ENCODE data around the gene KLF15.
"Not testable (repeated sequence)": the region's sequence is repeated elsewhere in the genome, so short reads cannot be mapped to it uniquely, and the experiment has no call there.

Gene KLF15

DNA sequence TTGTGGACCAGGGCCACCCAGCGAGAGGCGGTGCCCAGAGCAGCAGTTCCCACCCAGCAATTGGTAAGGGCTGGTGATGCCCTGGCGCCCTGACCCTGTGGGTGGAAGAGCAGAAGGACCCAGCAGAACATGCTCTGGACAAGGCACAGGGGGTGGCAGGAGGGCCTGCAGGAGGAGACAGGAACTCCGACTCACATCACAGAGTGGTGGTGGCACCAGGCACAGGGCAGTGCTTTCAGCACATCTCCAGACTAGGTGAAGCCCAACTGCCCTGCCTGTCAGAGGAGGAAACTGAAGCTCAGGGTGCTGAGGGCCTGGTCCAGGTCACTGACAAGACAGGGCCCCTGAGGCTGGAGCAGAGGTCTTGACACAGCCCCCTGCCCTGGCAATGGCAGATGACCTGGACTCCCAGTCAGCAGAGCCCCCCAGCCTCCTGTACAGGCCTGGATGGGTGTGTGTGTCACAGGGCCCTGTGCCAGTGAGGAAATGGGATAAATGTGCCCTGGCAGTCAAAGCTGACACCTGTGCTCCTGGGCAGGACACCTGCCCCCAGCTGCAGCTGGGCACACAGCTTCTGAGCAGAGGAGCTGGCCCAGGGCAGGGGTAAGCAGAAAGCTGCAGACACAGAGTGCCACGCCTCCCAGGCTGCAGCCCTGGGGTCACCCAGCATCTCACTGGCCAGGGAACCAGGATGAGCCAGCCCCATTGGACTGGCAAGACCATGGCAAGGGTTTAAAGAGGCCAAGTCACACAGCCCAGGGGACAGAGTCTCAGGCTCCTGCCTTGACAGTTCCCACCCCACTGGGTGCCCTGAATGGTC is 11.4 kb downstream of the KLF15 start:
- DNase-seq (ENCODE audit: low spot score): no peak

DNA sequence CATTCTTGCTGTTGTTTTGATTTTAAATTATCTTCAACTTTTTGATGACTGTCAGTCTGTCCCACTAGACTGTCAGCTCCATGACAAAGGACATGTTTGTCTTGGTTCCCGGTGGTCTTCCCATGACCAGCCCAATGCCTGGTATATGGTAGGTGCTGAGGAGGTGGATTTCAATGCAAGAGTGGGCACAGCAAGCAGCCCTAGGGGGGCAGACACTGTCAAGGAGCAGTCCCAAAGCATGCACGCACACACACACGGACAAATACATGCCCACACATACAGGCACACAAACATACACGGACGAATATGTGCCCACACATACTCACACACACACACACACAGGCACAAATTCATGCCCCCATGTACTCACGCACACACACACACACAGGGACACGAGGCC is 12.0 kb downstream of the KLF15 start:
- DNase-seq (ENCODE audit: low spot score): no peak

DNA sequence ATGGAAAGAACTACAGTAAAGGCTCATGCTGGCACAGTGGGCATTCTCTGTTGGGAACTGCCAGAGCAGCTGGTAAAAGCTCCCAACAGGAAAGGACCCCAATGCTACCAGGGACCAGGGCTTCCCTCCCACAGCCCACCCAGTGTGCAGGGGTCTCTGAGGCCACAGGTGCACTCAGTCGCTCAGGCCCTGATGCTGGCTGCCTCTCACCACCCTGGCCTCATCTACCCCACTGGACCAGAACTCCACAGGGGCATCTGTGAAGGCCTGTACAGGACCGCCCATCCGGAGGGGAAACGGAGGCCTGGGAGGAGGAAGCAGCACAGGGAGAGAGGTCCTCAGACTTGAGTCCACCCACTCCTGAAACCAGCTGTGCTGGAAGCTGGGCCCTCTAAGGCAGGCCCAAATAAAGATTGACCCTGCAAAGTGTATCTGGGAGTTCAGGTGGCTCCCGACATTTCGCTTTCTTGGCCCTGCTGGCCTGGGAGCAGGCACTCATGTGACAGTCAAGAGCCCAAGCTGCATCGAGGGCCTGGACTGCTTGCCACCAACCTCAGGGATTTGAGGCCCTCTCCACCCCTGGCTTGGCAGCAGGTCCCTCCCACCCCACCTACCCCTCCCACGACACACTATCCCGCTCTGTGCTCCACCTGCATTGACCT is 12.7 kb downstream of the KLF15 start:
- no peak for DNase-seq (ENCODE audit: low spot score)

DNA sequence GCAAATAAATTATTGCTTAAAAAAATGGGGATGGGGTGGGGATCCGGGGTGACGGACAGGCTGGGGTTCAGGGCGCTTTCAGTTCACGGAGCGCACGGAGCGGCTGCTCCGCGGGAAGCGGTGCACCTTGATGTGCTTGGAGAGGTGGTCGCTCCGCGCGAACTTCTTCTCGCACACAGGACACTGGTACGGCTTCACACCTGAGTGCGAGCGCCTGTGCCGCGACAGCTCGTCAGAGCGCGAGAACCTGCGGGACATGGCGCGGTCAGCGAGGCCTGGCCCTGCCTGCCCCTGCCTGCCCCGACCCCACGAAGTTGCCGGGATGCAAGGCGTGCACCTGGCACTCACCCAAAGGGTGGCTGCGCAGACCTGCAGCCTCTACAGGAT is 13.6 kb downstream of the KLF15 start:
- DNase-seq (ENCODE audit: low spot score): no peak

DNA sequence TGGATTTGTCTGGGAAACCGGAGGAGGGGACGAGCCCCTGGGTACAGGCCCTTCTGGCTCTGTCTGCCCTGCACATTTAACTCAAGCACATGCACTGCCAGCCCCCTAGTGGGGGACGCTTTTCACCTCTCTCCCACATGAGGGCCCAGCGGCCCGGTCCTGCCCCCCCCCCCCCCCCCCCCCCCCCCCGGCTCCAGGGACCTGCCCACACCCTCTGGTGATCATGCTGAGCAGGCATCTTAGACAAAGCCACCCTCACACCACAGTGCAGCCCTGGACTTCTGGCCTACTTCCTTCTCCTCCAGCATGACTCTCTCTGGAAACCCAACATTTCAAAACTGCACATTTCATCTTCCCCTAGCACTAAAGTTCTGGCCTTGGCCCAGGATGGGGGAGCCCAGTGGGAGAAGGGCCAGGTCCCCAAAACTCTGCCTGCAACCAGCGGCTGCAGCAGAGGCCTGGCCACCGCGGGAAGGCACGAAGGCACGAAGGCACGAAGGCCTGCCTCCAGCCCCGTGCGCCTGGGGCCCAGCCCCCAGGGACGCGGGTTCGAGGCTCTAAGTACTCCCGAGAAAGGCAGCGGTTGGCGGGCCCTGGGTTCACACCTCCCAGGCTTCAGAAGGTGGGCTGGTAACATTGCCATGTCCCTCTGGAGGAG is 14.1 kb downstream of the KLF15 start:
- peak; percentile 59 for DNase-seq (ENCODE audit: low spot score)

DNA sequence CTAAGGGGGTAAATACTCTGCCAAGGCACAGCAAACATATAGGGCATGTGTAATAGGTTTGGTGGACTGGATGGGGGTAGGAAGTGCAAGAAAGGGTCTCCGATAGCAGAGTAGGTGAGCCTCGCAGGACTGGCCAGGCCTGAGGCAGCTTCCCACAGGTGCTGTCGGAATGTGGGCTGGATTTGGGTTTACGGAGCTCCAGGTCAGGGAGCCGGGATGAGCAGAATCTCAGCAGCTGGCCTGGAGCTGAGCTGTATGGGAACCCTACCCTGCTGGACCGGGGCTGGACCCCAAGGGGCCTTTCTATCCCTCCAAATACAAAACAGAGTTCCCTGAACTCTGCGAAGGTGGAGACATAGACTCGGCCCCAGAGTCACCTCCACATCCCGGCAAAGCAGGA is 15.0 kb downstream of the KLF15 start:
- DNase-seq (ENCODE audit: low spot score): no peak

DNA sequence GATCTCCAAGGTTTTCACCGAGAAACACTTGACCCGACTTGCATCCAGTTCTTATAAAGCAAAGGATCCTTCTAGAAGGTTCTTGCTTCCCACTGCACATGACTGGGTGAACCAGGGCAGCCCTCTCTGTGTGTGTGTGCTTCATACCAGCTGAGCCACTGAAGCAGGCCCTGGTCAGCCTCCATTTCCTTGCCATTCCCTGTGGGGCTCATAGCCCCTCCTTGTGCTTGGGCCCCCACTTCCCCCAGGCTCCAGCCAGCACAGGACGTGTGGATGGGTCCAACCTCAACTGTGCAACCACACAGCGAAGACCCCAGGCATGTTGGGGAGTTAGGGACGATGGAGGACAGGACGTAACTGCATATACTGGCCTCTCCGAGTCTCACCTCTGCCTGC is 15.5 kb downstream of the KLF15 start:
- DNase-seq (ENCODE audit: low spot score): no peak

DNA sequence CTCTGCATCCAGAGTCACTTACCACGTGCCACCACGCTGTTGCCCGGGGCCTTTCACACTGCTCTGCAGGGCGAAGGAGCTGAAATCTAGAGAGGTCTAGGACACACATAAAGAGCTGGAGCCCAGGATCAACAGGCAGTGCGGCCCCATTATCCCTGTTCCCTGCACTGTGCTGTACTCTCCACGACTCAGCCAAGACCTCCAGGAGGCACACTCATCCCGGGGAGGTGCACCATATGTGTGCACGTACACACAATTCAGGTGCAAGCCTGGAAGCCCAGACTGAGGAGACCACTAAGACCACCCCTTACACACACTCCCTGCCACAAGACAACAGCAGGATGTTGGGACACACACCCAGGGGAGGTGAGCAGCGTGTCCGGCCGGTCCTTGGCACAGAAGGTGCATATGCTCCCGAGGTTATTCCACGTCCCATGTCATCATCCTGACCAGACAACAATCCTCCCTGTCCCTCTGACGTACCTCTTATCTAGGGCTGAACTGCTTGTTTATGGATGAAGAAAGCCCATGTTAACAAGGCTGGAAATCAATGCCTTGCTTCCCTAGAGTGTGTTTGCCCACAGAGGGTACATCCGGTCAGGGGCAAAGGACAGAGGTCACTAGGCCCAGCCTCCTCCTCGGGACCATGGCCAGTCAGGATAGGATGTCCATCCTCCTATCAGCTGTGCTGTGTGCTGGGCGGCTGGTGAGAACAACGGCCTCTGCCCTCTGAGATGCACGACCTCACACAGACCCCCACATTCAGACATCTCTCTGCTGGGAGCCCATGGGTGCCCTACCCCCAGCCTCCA is 16.1 kb downstream of the KLF15 start:
- no peak for DNase-seq (ENCODE audit: low spot score)

DNA sequence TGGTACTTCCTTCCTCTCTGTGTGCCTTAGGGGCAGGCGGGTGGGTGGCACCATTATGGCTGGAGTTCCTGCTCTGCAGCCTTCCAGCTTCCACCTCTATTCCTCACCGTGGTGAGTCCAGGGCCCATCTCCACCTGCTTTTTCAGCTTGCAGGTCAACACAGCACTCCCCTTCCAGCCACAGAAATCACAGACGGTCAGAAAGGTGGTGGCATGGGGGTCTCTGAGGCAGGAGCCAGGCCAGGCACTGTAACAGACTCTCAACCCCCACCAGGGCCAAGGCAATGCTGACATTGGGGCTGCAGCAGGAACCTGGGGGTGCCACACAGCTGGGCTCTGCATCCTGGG is 16.6 kb downstream of the KLF15 start:
- no peak for DNase-seq (ENCODE audit: low spot score)

DNA sequence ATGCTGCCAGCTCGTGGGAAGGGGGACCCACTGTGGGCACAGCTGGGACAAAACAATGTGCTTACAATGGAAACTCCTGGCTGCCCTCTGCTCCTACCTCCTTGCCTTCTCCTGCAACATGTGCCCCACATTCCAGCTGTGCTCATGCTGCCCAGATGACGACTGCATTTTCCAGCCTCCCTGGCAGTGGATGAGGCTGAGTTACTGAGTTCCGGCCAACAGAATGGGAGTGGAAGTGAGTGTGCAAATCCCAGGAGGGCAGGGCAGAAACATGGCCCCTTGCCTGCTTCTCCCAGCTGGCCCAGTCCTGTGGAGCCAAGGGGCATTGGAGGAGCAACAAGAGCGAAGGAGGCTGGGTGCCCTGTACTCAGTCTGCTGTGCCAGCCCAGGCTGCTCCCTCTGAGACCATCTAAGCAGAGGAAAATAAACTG is 17.1 kb downstream of the KLF15 start:
- no peak for DNase-seq (ENCODE audit: low spot score)

DNA sequence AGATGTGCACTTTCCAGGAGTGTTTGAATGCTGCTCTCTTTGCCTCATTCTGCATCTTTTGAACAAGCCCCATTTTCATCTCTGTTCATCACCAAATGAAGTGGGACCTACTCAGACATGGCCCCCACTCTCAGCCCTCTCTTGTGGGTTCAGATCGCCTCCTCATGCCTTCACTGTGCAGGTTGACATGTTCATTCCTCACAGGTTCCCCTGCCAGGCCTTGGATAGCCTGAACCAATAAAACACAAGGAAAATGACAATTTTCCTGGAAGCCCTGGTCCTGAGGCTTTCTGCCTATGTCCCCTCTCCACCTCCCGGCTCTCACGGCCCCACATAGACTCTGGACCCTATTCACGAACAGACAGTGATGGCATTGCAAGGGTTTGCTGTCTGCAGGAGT is 17.7 kb downstream of the KLF15 start:
- no peak for DNase-seq (ENCODE audit: low spot score)

DNA sequence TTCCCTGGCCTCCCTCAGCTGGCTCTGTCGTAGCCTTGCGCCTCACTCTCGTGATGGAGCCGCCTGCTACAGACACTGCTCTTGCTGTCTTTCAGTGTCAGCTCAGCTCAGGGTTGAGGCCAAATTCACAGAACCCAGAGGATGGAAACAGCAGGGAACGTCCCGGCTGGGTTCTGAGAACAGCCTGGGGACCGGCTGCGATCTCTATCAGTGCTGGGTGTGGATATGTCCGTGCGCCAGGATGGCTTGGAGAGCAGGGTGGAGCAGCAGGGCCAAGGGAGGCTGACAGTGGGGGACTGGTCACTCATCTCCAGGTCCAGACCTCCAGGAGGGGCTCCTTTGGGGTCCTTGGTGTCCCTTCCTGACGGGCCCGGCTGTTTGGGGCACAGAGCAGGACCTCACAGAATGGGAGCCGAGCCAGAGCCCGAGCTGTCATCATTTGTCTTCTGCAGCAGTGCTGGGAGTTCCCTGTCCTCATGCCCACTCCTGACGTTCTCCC is 18.4 kb downstream of the KLF15 start:
- no peak for DNase-seq (ENCODE audit: low spot score)

DNA sequence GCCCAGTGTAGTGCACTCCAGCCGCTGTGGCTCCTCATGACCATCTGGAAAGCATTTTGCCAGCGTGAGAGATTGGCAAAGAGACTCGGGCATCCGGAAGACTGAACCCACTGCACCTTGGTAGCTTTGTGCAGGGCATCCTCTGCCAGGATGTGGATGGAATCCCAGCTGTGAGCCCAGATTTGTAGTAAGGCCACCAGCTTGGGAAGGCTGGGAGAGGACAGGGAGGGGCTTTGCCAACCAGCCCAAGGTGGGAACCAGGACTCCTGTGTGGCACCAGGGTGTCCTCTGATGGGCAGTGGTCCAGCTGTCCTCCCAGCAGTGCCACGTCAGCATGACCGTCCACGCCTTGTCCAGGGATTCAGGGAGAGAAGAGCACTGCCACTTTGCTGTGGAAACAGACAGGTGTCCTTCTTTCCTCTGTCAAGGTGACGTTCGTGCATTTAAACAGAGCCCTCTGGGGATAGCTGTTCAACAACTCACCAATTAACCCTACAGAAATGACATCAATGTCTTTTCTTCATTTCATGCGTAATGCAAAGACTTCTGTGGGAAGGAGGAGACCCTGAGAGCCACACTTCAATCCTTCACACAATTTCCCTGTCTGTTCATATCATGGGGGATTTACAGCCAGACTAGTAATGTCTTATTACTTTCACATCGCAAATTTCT is 19.1 kb downstream of the KLF15 start:
- DNase-seq (ENCODE audit: low spot score): no peak

DNA sequence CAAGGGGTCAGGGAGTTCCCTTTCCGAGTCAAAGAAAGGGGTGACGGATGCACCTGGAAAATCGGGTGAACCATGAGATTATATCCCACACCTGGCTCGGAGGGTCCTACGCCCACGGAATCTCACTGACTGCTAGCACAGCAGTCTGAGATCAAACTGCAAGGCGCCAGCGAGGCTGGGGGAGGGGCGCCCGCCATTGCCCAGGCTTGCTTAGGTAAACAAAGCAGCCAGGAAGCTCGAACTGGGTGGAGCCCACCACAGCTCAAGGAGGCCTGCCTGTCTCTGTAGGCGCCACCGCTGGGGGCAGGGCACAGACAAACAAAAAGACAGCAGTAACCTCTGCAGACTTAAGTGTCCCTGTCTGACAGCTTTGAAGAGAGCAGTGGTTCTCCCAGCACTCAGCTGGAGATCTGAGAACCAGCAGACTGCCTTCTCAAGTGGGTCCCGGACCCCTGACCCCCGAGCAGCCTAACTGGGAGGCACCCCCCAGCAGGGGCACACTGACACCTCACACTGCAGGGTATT is 25.3 kb downstream of the KLF15 start:
- not testable (repeated sequence) for DNase-seq (ENCODE audit: low spot score)

DNA sequence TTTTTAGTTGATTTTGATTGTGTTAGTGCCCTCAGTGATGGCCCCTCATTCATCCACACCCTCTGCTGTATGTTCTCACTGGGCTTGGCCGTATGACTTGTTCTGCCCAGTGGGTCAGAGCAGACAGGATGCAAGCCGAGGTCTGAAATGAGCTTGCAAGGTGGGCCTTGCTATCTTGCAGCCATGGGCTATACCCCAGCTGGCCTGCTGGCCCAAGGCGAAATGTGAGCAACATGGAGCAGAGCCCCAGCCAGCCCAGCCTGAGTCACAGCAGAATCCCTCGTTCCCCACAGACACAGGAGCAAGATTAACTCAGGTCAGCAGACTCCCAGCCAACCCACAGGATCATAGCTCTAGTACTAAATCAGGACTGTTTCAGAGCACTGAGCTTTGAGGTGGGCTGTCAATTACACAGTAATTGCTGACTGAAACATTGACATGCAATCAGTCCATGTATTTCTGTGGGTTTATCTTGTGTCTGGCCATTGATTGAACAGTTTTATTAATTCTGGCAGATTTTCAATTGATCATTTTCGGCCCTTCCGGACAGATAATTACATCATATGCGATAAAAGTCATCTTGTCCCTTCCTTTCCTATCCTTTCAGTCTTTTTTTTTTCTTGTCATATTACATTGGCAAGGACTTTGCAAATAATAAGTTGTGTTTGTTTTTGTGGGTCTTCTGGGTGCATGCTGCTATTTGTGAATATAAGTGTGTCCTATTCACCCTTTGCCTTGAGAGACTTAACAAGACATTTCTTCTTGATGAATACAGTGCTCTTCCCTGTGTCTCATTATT is 27.1 kb downstream of the KLF15 start:
- no peak for DNase-seq (ENCODE audit: low spot score)

DNA sequence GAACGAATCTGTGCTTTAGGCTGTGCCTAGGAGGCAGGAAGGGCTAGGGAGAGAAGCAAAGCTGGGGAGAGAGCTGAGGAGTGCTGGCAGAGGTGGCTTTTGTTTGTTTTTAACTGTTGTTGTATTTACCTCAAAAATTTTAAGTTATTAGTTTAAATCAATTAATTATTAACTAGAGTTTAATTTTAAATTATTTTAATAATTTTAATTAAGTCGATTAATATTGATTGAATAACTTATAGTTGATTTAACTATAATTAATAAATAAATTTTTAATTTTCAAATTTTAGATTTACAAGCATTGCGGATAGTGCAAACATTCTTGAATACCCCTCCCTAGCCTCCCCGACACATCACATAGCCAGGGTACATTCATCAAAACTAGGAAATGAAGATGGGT is 30.6 kb downstream of the KLF15 start:
- DNase-seq (ENCODE audit: low spot score): no peak

DNA sequence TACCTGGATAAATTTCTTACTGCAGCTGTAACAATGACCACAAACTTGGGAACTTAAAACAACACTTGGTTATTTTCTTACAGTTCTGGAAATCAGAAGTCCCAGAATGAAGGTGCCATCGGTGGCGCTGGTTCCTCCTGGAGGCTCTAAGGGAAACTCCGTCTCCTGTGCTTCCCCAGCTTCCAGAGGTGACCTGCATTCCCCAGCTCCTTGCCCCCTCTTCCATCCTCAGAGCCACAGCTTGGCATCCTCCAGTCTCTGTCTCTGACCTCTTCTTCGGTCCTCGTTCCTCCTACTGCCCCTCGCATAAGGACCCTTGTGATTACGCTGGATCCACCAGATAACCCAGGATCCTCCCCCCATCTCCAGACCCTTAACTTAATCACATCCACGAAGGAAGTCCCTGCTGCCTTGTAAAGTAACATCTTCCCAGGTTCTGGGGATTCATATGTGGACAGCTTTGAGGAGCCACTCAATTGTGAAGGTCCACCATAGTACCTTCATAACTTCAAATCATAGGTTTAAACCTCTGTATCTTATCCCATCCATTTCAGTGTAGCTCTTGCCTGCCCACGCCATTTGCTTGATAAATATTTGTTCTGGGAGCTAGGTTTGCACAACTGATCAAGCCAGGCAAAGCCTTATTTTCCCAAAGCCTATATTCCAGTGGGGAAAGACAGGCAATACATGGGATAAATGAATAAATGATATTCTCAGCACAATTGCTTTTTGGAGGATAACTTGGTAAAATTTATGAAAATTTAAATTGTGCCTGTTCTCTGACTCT is 34.8 kb downstream of the KLF15 start:
- no peak for DNase-seq (ENCODE audit: low spot score)

DNA sequence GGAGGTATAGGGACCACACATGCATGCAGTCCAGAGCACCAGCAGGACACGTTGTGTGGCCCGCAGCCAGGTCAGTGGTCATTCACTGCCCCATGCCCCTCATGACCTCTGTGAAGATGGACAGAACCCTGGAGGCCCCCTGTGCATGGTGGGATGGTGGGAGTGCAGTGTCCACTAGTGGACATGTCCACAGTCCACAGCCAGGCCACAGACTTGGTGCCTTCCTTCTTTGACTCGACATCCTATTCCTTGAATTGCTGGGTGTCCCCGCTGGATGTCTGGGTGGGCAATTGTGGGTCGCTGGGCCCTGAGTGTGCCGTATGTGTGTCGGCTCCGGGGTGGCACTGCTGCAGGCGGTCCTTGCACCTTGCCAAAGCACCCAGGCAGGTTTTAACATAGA is 35.7 kb downstream of the KLF15 start:
- no peak for DNase-seq (ENCODE audit: low spot score)

DNA sequence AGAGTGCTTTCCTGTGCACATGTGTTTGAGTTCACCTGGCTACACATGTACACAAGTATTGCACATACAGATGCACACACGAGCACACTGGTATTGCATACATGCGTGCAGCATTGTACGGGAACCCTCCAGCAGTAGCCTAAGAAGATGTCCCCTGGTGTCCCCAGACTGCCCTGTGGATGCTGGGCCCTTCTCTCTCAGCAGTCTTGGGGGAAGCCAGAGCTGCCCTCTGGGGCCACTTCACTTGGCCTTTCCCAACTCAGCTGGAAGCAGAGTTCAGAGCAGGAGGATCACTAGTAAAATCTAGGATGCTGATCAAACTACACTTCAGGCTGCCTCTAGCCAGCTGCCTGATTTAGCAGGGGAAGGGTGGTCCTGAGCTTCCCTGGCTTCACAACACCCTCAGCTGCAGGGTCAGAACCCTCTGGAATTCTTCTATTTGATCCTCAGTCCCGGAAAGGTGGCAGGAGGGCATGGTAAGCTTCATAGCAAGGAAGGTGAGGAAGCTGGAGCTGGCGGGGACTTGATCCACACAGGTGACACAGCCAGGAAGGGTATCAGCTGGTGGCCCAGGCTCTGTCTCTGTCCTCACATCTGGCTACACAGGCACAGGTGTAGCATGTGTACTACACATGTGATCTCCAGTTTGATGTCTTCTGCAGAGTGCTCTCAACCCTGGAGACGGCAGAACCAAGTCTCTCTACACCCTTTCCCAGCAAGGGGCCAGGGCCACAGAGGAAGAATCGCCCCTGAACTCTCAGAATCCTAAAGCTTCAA is 36.5 kb downstream of the KLF15 start:
- no peak for DNase-seq (ENCODE audit: low spot score)
